ENCODE measurements around the gene LEUTX.
"Not testable (repeated sequence)": the region's sequence is repeated elsewhere in the genome, so short reads cannot be mapped to it uniquely, and the experiment has no call there.

Gene LEUTX

GRCh38 chr19:39788244-39788643 lies 9.6 kb downstream of the LEUTX start:
- DNase-seq = no peak

GRCh38 chr19:39792999-39793546 lies 14.4 kb downstream of the LEUTX start:
- peak; percentile 90 for DNase-seq

GRCh38 chr19:39795001-39795400 lies 16.3 kb downstream of the LEUTX start:
- DNase-seq = no peak

GRCh38 chr19:39796000-39796498 lies 17.4 kb downstream of the LEUTX start:
- no peak for DNase-seq

GRCh38 chr19:39797083-39797482 lies 18.4 kb downstream of the LEUTX start:
- DNase-seq = no peak

- no peak for DNase-seq
Observed at GRCh38 chr19:39802958-39803357, 24.3 kb downstream of the LEUTX start.

- DNase-seq = no peak
Observed at GRCh38 chr19:39805104-39805503, 26.4 kb downstream of the LEUTX start.

GRCh38 chr19:39807846-39808364 lies 29.3 kb downstream of the LEUTX start:
- DNase-seq = no peak

GRCh38 chr19:39808688-39809087 lies 30.0 kb downstream of the LEUTX start:
- not testable (repeated sequence) for DNase-seq

- no peak for DNase-seq
Observed at GRCh38 chr19:39809368-39809767, 30.7 kb downstream of the LEUTX start.

- no peak for DNase-seq
Observed at GRCh38 chr19:39810424-39810823, 31.8 kb downstream of the LEUTX start.

- DNase-seq = no peak
Observed at GRCh38 chr19:39811064-39811463, 32.4 kb downstream of the LEUTX start.

GRCh38 chr19:39813264-39813993 lies 34.8 kb downstream of the LEUTX start:
- no peak for DNase-seq

GRCh38 chr19:39814111-39814510 lies 35.5 kb downstream of the LEUTX start:
- not testable (repeated sequence) for DNase-seq

GRCh38 chr19:39814595-39814994 lies 35.9 kb downstream of the LEUTX start:
- no peak for DNase-seq

- DNase-seq = no peak
Observed at GRCh38 chr19:39816287-39817048, 37.8 kb downstream of the LEUTX start.

GRCh38 chr19:39817888-39818561 lies 39.4 kb downstream of the LEUTX start:
- peak; percentile 37 for DNase-seq

- no peak for DNase-seq
Observed at GRCh38 chr19:39818626-39819097, 40.0 kb downstream of the LEUTX start.

GRCh38 chr19:39819786-39820185 lies 41.1 kb downstream of the LEUTX start:
- DNase-seq = no peak

GRCh38 chr19:39820696-39821095 lies 42.0 kb downstream of the LEUTX start:
- DNase-seq = peak; percentile 14

- DNase-seq = peak; percentile 52
Observed at GRCh38 chr19:39823686-39824085, 45.0 kb downstream of the LEUTX start.

- peak; percentile 94 for DNase-seq
Observed at GRCh38 chr19:39824143-39825092, 45.8 kb downstream of the LEUTX start.
